ENCODE measurements around the gene GOLGA8A. TPM values are rescaled to one million over a fixed set of nuclear protein-coding genes. Genes with fewer than 3 reads are reported as not detected.

GOLGA8A gene
- total and polyA plus RNA-seq, 5 donors from 2014 or later = 2.8 to 234 (median 4.6) TPM

DNA sequence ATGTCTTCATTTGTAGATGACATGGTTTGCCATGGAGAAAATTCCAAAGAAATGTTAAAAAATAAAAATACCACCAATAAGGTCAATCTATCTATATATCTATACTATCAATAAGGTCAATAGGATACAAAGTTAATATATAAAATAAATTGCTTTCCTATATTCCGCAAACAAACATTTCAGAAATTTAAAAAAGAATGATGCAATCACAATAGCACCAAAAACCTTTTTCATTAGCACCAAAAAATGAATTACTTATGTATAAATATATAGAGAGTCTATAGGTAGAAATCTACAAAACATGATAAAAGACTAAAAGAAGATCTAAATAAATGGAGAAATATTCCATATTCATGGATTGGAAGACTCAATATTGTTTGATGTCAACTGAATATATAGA is 22.8 kb upstream of the GOLGA8A start:
- Mint-ChIP-seq H3K4me1 (no peaks in the 10 kb centered on the region), H3K27me3 (peaks cover 18% of the 10 kb centered on the region), H3K36me3 (no peaks in the 10 kb centered on the region), H3K9me3 (no peaks in the 10 kb centered on the region), H3K27ac (no peak overlapping the region), H3K4me3 (no peak overlapping the region)
- H3K36me3 ChIP-seq (ENCODE audit: control insufficient read depth, insufficient read depth, low read length) = no peaks in the 10 kb centered on the region
- ATAC-seq (ENCODE audit: low read depth in 2 of 2) (no peak), DNase-seq (no peak)
- H3K27me3 ChIP-seq (ENCODE audit: control insufficient read depth, insufficient read depth, low read length) = peaks cover 12% of the 10 kb centered on the region
- H3K4me3 ChIP-seq (ENCODE audit: low read depth, low read length) = no peak overlapping the region
- no peak overlapping the region for H3K27ac ChIP-seq (ENCODE audit: insufficient read depth, low read length, poor library complexity, severe bottlenecking)
- H3K9me3 ChIP-seq (ENCODE audit: control insufficient read depth in 2 of 2, low read length in 2 of 2) = no peaks in the 10 kb centered on the region
- H3K4me1 ChIP-seq (ENCODE audit: control insufficient read depth, insufficient read depth, low read length, poor library complexity, severe bottlenecking) = no peaks in the 10 kb centered on the region

DNA sequence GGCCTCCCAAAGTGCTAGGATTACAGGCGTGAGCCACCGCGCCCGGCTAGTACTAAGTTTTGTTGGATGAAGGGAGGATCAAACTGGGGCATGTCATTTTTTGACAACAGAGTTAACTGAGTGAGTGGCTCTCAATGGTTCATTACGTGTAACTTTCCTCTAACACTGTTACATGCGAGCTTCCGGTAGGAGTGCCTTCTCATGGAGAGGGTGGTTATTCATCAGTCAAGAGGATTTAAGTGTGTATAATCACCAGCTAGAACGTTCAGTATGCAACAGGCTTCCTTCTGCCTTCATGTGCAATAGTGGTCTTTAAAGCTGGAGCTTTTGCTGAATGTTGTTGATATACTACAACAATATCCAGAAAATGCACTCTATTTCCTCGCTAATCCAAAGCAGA is 19.1 kb upstream of the GOLGA8A start:
- Histone ChIP-seq H3K36me3 (ENCODE audit: control insufficient read depth, insufficient read depth, low read length) (no peaks in the 10 kb centered on the region), H3K27ac (ENCODE audit: insufficient read depth, low read length, poor library complexity, severe bottlenecking) (no peak overlapping the region), H3K9me3 (ENCODE audit: control insufficient read depth in 2 of 2, low read length in 2 of 2) (no peaks in the 10 kb centered on the region), H3K4me1 (ENCODE audit: control insufficient read depth, insufficient read depth, low read length, poor library complexity, severe bottlenecking) (no peaks in the 10 kb centered on the region), H3K4me3 (ENCODE audit: low read depth, low read length) (no peak overlapping the region), H3K27me3 (ENCODE audit: control insufficient read depth, insufficient read depth, low read length) (peaks cover 14% of the 10 kb centered on the region)
- Mint-ChIP-seq H3K4me1 (no peaks in the 10 kb centered on the region), H3K36me3 (no peaks in the 10 kb centered on the region), H3K9me3 (no peaks in the 10 kb centered on the region), H3K4me3 (no peak overlapping the region), H3K27me3 (peaks cover 11% of the 10 kb centered on the region), H3K27ac (no peak overlapping the region)
- DNase-seq (no peak), ATAC-seq (ENCODE audit: low read depth in 2 of 2) (no peak)

DNA sequence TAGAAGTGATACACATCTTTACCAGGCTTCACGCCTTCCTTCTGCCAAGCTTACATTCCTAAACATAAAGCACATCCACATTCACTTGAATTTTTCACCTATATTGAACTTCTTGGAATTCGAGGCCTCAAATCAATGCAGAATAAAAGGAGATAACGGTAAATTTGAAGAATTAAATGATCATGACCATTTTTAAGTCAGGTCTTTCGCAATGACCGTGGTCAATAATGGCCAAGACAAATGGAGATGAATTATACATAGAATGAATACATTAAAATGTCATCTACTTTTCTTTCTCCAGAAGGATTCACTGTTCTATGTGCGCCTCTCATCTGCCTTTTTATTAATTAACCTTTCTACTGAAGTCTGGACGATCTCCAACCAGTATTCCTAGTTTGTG is 5.3 kb upstream of the GOLGA8A start:
- DNase-seq = no peak
- no peak overlapping the region for H3K27ac ChIP-seq (ENCODE audit: insufficient read depth, low read length, poor library complexity, severe bottlenecking)
- ATAC-seq (ENCODE audit: low read depth in 2 of 2) = no peak
- no peaks in the 10 kb centered on the region for H3K36me3 Mint-ChIP-seq
- no peak overlapping the region for H3K27ac Mint-ChIP-seq
- peaks cover 23% of the 10 kb centered on the region for H3K27me3 Mint-ChIP-seq
- peaks cover 2% of the 10 kb centered on the region for H3K4me1 ChIP-seq (ENCODE audit: control insufficient read depth, insufficient read depth, low read length, poor library complexity, severe bottlenecking)
- H3K9me3 ChIP-seq (ENCODE audit: control insufficient read depth in 2 of 2, low read length in 2 of 2) = no peaks in the 10 kb centered on the region
- no peak overlapping the region for H3K4me3 ChIP-seq (ENCODE audit: low read depth, low read length)
- peaks cover 0 to 3% (median 0%) of the 10 kb centered on the region in 7 donors for H3K9me3 Mint-ChIP-seq
- H3K4me3 Mint-ChIP-seq = no peak overlapping the region
- no peaks in the 10 kb centered on the region for H3K36me3 ChIP-seq (ENCODE audit: control insufficient read depth, insufficient read depth, low read length)
- H3K4me1 Mint-ChIP-seq = peaks cover 0 to 3% (median 1%) of the 10 kb centered on the region in 4 donors
- H3K27me3 ChIP-seq (ENCODE audit: control insufficient read depth, insufficient read depth, low read length) = peaks cover 14% of the 10 kb centered on the region

DNA sequence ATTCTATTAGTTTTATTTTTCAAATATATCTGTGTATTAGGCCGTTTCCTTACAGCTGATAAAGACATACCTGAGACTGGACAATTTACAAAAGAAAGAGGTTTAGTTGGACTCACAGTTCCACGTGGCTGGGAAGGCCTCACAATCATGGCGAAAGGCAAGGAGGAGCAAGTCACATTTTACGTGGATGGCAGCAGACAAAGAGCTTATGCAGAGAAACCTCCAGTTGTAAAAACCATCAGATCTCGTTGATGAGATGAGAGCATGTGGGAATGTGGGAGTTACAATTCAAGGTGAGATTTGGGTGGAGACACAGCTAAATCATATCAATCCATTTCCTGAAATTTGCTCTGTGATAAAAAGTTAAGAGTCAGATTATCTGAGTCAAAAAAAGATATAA is 2.3 kb upstream of the GOLGA8A start:
- Histone ChIP-seq H3K27ac (ENCODE audit: insufficient read depth, low read length, poor library complexity, severe bottlenecking) (no peak overlapping the region), H3K4me3 (ENCODE audit: low read depth, low read length) (no peak overlapping the region), H3K36me3 (ENCODE audit: control insufficient read depth, insufficient read depth, low read length) (no peaks in the 10 kb centered on the region), H3K9me3 (ENCODE audit: control insufficient read depth in 2 of 2, low read length in 2 of 2) (no peaks in the 10 kb centered on the region), H3K27me3 (ENCODE audit: control insufficient read depth, insufficient read depth, low read length) (peaks cover 11% of the 10 kb centered on the region), H3K4me1 (ENCODE audit: control insufficient read depth, insufficient read depth, low read length, poor library complexity, severe bottlenecking) (peaks cover 17% of the 10 kb centered on the region)
- H3K36me3 Mint-ChIP-seq = no peaks in the 10 kb centered on the region
- peaks cover 13% of the 10 kb centered on the region for H3K27me3 Mint-ChIP-seq
- DNase-seq (no peak), ATAC-seq (ENCODE audit: low read depth in 2 of 2) (no peak)
- H3K4me3 Mint-ChIP-seq = no peak overlapping the region
- H3K9me3 Mint-ChIP-seq = peaks cover 0 to 3% (median 0%) of the 10 kb centered on the region in 7 donors
- H3K27ac Mint-ChIP-seq = no peak overlapping the region
- H3K4me1 Mint-ChIP-seq = peaks cover 0 to 17% (median 7%) of the 10 kb centered on the region in 4 donors

DNA sequence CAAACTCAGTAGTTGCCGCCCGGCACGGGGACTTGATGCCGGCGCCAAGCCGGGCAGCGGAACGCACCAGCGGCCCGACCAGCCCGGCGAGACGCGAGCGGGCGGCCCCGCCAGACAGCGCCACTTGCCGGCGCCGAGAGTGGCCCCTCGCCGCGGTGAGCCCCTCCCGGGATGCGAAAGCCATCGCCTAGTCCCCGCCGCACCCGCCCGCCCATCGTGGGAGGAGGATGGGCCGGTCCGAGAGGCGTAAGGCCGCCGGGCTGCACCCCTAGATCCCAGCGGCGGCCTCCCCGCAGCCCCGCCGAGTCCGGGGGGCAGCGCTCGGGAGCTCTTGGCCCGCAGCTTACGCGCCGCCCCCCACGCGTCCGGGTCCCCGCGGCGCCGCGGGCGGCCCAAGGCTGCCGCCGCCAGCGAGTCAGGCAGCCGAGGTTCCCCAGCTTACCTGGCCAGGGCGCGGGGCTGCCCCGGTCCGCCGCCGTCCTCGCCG is 609 bp downstream of the GOLGA8A start:
- Mint-ChIP-seq H3K27ac (no peak overlapping the region), H3K4me1 (peaks cover 0 to 32% (median 12%) of the 10 kb centered on the region in 4 donors), H3K9me3 (no peaks in the 10 kb centered on the region), H3K36me3 (peaks cover 11% of the 10 kb centered on the region), H3K4me3 (peak overlapping the region; percentile 85 to 95 (median 89)), H3K27me3 (peaks cover 6% of the 10 kb centered on the region)
- Histone ChIP-seq H3K4me1 (ENCODE audit: control insufficient read depth, insufficient read depth, low read length, poor library complexity, severe bottlenecking) (peaks cover 17% of the 10 kb centered on the region), H3K27ac (ENCODE audit: insufficient read depth, low read length, poor library complexity, severe bottlenecking) (peak overlapping the region; percentile 23), H3K4me3 (ENCODE audit: low read depth, low read length) (peak overlapping the region; percentile 19), H3K36me3 (ENCODE audit: control insufficient read depth, insufficient read depth, low read length) (peaks cover 11% of the 10 kb centered on the region), H3K27me3 (ENCODE audit: control insufficient read depth, insufficient read depth, low read length) (no peaks in the 10 kb centered on the region), H3K9me3 (ENCODE audit: control insufficient read depth in 2 of 2, low read length in 2 of 2) (no peaks in the 10 kb centered on the region)
- DNase-seq = peak; percentile 31 to 68 (median 58)
- ATAC-seq (ENCODE audit: low read depth in 2 of 2) = peak; percentile 61 to 72

DNA sequence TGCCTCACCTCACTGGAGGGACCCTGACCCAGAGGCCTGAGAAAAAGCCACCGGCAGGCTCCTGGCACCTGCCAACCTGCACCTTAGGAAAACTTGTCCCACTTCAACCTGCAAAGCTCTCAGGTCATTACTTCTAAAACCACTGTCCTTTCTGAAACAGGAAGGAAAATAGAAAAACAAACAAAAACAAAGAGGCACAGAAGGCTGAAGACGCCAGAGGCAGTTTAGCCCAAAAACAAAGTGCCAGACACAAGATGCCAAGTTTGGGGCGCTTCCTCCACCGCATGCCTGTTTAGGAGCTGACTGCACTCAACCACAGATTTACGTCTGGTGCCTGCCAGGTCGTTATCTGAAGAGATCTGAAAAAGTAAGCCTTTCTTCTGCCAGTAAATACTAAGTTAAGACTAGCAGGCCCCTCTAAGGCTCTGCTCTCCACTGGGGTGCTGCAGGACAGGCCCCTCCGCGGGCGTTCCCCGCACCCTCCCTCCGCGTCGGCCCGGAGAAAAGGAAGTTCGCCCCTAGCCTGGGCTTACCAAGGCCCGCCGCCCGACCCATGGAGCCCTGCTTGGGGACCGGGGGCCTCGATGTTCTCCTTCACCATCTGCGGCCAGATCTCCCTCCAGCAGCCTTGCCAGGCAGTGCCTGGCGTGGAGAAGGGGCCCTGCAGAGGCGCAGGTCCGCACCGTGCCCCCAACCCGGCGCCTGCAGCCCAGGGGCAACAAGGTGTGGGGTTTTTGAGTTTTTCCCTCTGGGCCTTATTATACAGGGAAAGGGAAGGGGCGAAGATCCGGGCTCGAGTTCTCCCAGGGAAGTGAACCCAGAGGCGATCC is 1.3 kb downstream of the GOLGA8A start:
- Mint-ChIP-seq H3K4me1 (peaks cover 0 to 34% (median 13%) of the 10 kb centered on the region in 4 donors), H3K9me3 (no peaks in the 10 kb centered on the region), H3K36me3 (peaks cover 13% of the 10 kb centered on the region), H3K27me3 (peaks cover 6% of the 10 kb centered on the region), H3K27ac (peak overlapping the region; percentile 69 to 89 (median 82)), H3K4me3 (peak overlapping the region; percentile 85 to 95 (median 89))
- DNase-seq (peak in 2 of 3 donors; percentile 19 to 62), ATAC-seq (ENCODE audit: low read depth in 2 of 2) (peak; percentile 15 to 33)
- peaks cover 17% of the 10 kb centered on the region for H3K4me1 ChIP-seq (ENCODE audit: control insufficient read depth, insufficient read depth, low read length, poor library complexity, severe bottlenecking)
- H3K36me3 ChIP-seq (ENCODE audit: control insufficient read depth, insufficient read depth, low read length) = peaks cover 14% of the 10 kb centered on the region
- no peaks in the 10 kb centered on the region for H3K9me3 ChIP-seq (ENCODE audit: control insufficient read depth in 2 of 2, low read length in 2 of 2)
- peak overlapping the region; percentile 58 for H3K4me3 ChIP-seq (ENCODE audit: low read depth, low read length)
- H3K27ac ChIP-seq (ENCODE audit: insufficient read depth, low read length, poor library complexity, severe bottlenecking) = peak overlapping the region; percentile 23
- H3K27me3 ChIP-seq (ENCODE audit: control insufficient read depth, insufficient read depth, low read length) = no peaks in the 10 kb centered on the region

DNA sequence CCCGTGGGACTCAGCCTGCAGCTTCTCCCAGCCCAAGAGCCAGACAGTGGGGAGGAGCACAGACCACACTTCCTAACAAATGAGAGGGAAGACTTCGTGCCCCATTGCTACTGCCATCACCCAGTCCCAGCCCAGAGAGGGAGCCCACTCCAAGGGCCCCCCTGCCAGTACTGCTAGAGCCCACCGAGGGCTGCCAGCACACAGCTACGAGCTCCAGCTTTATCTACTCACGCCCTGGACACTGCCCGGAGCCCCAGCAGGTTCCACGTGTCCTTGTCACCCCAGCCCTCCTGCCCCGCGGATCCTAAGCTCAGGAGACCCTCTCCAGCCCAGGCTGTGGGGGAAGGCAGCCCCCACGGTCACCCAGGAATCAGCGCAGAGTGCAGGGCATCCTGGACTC is 1.9 kb downstream of the GOLGA8A start:
- peak overlapping the region; percentile 82 to 89 (median 87) for H3K4me3 Mint-ChIP-seq
- H3K36me3 ChIP-seq (ENCODE audit: control insufficient read depth, insufficient read depth, low read length) = peaks cover 14% of the 10 kb centered on the region
- H3K27ac ChIP-seq (ENCODE audit: insufficient read depth, low read length, poor library complexity, severe bottlenecking) = no peak overlapping the region
- ATAC-seq (ENCODE audit: low read depth in 2 of 2) (no peak), DNase-seq (no peak)
- H3K9me3 ChIP-seq (ENCODE audit: control insufficient read depth in 2 of 2, low read length in 2 of 2) = no peaks in the 10 kb centered on the region
- peaks cover 13% of the 10 kb centered on the region for H3K36me3 Mint-ChIP-seq
- H3K4me1 Mint-ChIP-seq = peaks cover 0 to 34% (median 14%) of the 10 kb centered on the region in 4 donors
- H3K27me3 Mint-ChIP-seq = peaks cover under 1% of the 10 kb centered on the region
- no peak overlapping the region for H3K4me3 ChIP-seq (ENCODE audit: low read depth, low read length)
- H3K27me3 ChIP-seq (ENCODE audit: control insufficient read depth, insufficient read depth, low read length) = no peaks in the 10 kb centered on the region
- H3K9me3 Mint-ChIP-seq = no peaks in the 10 kb centered on the region
- H3K27ac Mint-ChIP-seq = peak overlapping the region in 2 of 3 donors; percentile 36 to 89
- peaks cover 17% of the 10 kb centered on the region for H3K4me1 ChIP-seq (ENCODE audit: control insufficient read depth, insufficient read depth, low read length, poor library complexity, severe bottlenecking)
